Urinary bladder (tissue), 4 donors: ENCODE measurements around the gene TMEM115. TPM values are rescaled to one million over a fixed set of nuclear protein-coding genes. Genes with fewer than 3 reads are reported as not detected.
"Not testable (repeated sequence)": the region's sequence is repeated elsewhere in the genome, so short reads cannot be mapped to it uniquely, and the experiment has no call there.

Source experiments
- DNase-seq: peaks from one replicate; pipeline ENCODE4 v3.0.0-alpha.2; 2015; ENCODE audit errors: extremely low spot score
- H3K27ac ChIP-seq: one replicate; pipeline ENCODE4 v1.5.1; 2013; ENCODE audit warnings: low read depth, mild to moderate bottlenecking, moderate library complexity
- H3K36me3 ChIP-seq: one replicate; pipeline ENCODE4 v1.6.1; 2013; ENCODE audit warnings: mild to moderate bottlenecking, moderate library complexity; ENCODE audit not compliant: insufficient read depth
- H3K4me1 ChIP-seq: one replicate; pipeline ENCODE4 v1.6.1; 2013; ENCODE audit warnings: mild to moderate bottlenecking, moderate library complexity; ENCODE audit not compliant: insufficient read depth
- H3K4me3 ChIP-seq: one replicate; pipeline ENCODE4 v1.5.1; 2013; ENCODE audit warnings: low read depth, low read length
- WGBS: extraction: QIAGEN DNeasy Blood & Tissue Kit; methylation state at CpG from one replicate; pipeline ENCODE4 v1.1.7; 2013; 5-methylcytosine and 5-hydroxymethylcytosine counted together
- polyA plus RNA-seq: library from polyadenylated mRNA; stranded (reverse); fragments of 200-250 nt; gene quantifications from one replicate; pipeline ENCODE4 v1.2.3, GENCODE V29; 2013
- total RNA-seq: library from RNA; depleted of rRNA; stranded (reverse); fragments of >200 nt; gene quantifications from one replicate; pipeline ENCODE4 v1.2.3, GENCODE V29; 2014
- donor health status: healthy with polysubstance abuse.
- donor health status: healthy.

TMEM115 gene
- total and polyA plus RNA-seq, 2 donors, result 16.2 to 49.8 TPM

DNA sequence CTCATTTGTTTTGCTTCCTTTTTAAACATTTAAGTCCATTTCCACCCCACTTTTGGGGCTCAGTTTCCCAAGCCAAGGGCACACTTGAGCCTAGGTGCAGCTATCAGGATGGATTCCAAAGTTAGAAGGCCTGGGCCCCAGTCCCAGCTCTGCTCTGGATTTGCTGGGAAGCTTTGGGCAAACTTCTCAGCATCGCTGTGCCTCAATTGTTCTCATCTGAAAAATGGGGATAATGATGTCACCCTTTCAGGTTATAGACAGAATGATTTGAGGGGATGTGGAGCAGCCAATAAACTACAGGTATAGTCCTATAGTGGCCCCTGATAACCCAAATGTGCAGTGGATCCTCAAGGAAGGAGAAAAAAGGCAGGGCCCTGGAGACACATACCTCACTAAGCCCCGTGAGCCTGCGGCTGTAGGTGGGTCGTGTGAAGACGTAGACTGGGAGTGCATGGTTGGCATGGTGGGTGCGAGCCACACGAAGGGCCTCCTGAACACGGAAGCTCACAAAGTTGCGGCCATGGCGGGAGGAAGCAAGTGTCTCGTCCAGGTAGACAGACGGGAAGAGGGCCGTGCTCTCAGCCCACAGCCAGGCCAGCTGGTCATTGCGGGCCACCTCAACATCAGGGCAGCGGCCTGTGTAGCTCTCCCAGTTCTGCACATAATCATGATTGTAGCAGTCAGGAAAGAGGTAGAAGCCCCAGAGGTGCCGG, 40.0 kb downstream of the TMEM115 start:
- Histone ChIP-seq H3K4me1 (no peaks in the 10 kb centered on the region), H3K4me3 (no peak overlapping the region), H3K36me3 (no peaks in the 10 kb centered on the region), H3K27ac (no peak overlapping the region)
- 86% methylated on average over 16 of the region's 16 CpGs for WGBS
- DNase-seq, result no peak

DNA sequence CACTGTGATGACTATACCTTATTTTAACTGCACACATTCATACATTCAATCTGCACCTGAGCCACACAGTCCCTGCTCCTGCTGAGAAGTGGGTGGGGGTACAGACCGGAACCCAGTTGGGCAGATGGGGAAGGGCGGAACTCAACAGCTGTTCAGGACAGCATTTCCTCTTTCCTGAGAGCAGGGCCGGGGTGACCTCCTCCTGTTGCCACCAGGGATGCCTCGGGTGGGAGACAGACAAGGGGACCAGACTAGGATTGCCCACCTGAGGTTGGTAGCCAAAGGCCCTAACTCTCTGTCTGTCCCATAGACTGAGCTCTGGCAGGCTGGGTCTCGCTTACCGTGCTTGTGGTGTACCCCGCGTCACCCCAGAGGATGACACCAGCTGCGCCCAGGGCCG, 40.7 kb downstream of the TMEM115 start:
- H3K27ac ChIP-seq, result no peak overlapping the region
- no peak overlapping the region for H3K4me3 ChIP-seq
- 79% methylated on average over 10 of the region's 10 CpGs for WGBS
- H3K36me3 ChIP-seq, result no peaks in the 10 kb centered on the region
- no peak for DNase-seq
- H3K4me1 ChIP-seq, result no peaks in the 10 kb centered on the region

DNA sequence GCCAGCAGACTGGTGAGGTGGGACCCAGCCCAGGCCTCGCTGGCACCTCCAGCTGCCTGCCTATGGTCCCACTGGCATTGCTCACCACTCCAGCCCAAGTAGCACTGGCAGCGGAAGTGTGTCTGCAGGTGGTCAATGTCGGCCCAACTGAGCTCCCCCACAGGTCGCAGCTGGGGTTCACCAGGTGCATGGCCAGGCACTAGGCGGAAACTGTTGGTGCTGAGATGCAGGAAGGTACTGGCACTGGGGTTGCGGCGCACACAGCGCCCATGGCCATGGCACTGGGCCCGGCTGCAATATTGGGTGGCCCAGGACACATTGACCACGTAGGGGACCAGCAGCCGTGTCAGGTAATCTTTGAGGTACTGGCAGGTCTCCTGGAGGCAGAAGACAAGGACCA, 41.2 kb downstream of the TMEM115 start:
- Histone ChIP-seq H3K36me3 (no peaks in the 10 kb centered on the region), H3K4me1 (no peaks in the 10 kb centered on the region), H3K27ac (no peak overlapping the region), H3K4me3 (no peak overlapping the region)
- WGBS, result 88% methylated on average over 11 of the region's 11 CpGs
- no peak for DNase-seq

GRCh38 chr3:50317300-50317699, 42.0 kb downstream of the TMEM115 start:
- WGBS, result 58% methylated on average over 6 of the region's 6 CpGs
- Histone ChIP-seq H3K27ac (peak overlapping the region; percentile 76), H3K4me1 (no peaks in the 10 kb centered on the region)

DNA sequence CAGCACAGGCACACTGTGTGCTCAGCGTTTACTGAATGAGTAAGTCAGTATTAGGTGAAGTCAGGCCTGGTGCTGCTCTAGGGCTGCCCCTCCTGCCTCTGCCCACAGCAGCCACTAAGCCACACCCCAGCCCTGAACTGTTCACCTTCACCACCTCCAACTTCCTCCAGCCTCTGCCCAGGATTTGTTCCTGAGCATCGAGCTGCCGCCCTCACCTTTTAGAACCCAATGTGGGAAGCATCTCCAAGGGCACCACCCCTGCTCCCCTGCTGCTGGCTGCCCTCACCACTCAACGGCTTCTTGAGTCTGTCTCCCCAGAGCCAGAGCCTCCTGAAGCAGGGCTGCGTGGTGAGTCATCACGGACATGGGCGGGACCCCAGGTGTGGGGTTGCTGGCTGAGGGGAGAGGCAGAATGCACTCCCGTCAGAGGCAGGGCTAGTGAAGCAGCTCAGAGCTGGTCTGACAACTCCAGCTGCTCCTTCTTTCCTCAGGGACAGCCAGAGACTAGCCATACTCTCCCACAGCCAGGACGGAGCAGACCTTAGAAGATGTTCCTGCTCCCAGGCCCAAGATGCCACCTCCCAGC, 42.6 kb downstream of the TMEM115 start:
- no peaks in the 10 kb centered on the region for H3K4me1 ChIP-seq
- H3K27ac ChIP-seq, result peak overlapping the region; percentile 76
- DNase-seq, result peak; percentile 62
- WGBS, result 69% methylated on average over 9 of the region's 9 CpGs
- no peaks in the 10 kb centered on the region for H3K36me3 ChIP-seq
- H3K4me3 ChIP-seq, result no peak overlapping the region

More at GRCh38 chr3:50317300-50317699, 42.0 kb downstream of the TMEM115 start:
- DNase-seq, result no peak
- Histone ChIP-seq H3K4me3 (no peak overlapping the region), H3K36me3 (no peaks in the 10 kb centered on the region)

GRCh38 chr3:50314816-50315215, 44.5 kb downstream of the TMEM115 start:
- WGBS, result 95% methylated on average over 4 of the region's 4 CpGs
- Histone ChIP-seq H3K4me3 (no peak overlapping the region), H3K4me1 (no peaks in the 10 kb centered on the region), H3K27ac (no peak overlapping the region), H3K36me3 (no peaks in the 10 kb centered on the region)
- no peak for DNase-seq

DNA sequence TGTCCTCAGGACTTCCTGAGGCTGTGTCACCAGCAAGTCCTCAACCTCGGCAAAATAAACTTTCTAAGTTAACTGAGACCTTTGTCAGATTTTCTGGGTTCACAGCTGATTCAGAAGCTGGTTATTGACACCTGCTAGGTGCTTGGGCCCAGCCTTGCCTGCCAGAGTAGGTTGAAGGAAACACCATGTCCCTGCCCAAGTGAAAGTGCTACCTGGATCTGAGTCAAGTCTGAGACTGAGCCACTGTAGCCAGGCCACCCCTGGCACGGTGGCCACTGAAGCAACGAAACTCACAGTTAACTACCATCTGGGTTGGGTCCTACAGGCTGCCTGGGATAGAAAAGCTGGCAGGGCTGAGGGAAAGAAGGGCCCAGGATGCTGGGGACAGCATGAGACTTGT, 45.0 kb downstream of the TMEM115 start:
- peak overlapping the region; percentile 18 for H3K27ac ChIP-seq
- H3K4me1 ChIP-seq, result no peaks in the 10 kb centered on the region
- no peaks in the 10 kb centered on the region for H3K36me3 ChIP-seq
- H3K4me3 ChIP-seq, result no peak overlapping the region
- DNase-seq, result no peak
- WGBS, result 81% methylated on average over 3 of the region's 3 CpGs

- H3K4me1 ChIP-seq, H3K27ac ChIP-seq, H3K36me3 ChIP-seq, DNase-seq, H3K4me3 ChIP-seq: not testable (repeated sequence)
- WGBS, result 91% methylated on average over 32 of the region's 32 CpGs
Measured at GRCh38 chr3:50312041-50312440, 47.3 kb downstream of the TMEM115 start.

Other genes with a start within 250 kb of the TMEM115 start
- 10.8 TPM for gene SEMA3F, start 204.2 kb downstream of the TMEM115 start, total RNA-seq
- gene SEMA3F, start 204.2 kb downstream of the TMEM115 start, polyA plus RNA-seq, result 35.1 TPM
- not detected for gene GNAT1, start 167.9 kb downstream of the TMEM115 start, total RNA-seq
- gene GNAT1, start 167.9 kb downstream of the TMEM115 start, polyA plus RNA-seq, result not detected
- 0.63 TPM for gene SLC38A3, start 154.2 kb downstream of the TMEM115 start, total RNA-seq
- gene SLC38A3, start 154.2 kb downstream of the TMEM115 start, polyA plus RNA-seq, result 0.14 TPM
- gene GNAI2, start 123.3 kb downstream of the TMEM115 start, total RNA-seq, result 96.3 TPM
- 263 TPM for gene GNAI2, start 123.3 kb downstream of the TMEM115 start, polyA plus RNA-seq
- 63.4 TPM for gene SEMA3B, start 90.4 kb downstream of the TMEM115 start, total RNA-seq
- 35.5 TPM for gene SEMA3B, start 90.4 kb downstream of the TMEM115 start, polyA plus RNA-seq
- gene LSMEM2, start 80.4 kb downstream of the TMEM115 start, total RNA-seq, result 0.79 TPM
- 0.39 TPM for gene LSMEM2, start 80.4 kb downstream of the TMEM115 start, polyA plus RNA-seq
- 19.5 TPM for gene IFRD2, start 67.1 kb downstream of the TMEM115 start, total RNA-seq
- 52.9 TPM for gene IFRD2, start 67.1 kb downstream of the TMEM115 start, polyA plus RNA-seq
- 2.9 TPM for gene HYAL3, start 60.1 kb downstream of the TMEM115 start, total RNA-seq
- 3.0 TPM for gene HYAL3, start 60.1 kb downstream of the TMEM115 start, polyA plus RNA-seq
- gene NAA80, start 60.1 kb downstream of the TMEM115 start, total RNA-seq, result 2.3 TPM
- gene NAA80, start 60.1 kb downstream of the TMEM115 start, polyA plus RNA-seq, result 12.0 TPM
- 2.5 TPM for gene HYAL1, start 55.9 kb downstream of the TMEM115 start, total RNA-seq
- gene HYAL1, start 55.9 kb downstream of the TMEM115 start, polyA plus RNA-seq, result 7.0 TPM
- gene HYAL2, start 36.8 kb downstream of the TMEM115 start, total RNA-seq, result 44.0 TPM
- 121 TPM for gene HYAL2, start 36.8 kb downstream of the TMEM115 start, polyA plus RNA-seq
- gene TUSC2, start 31.3 kb downstream of the TMEM115 start, total RNA-seq, result 4.5 TPM
- gene TUSC2, start 31.3 kb downstream of the TMEM115 start, polyA plus RNA-seq, result 48.5 TPM
- 25.4 TPM for gene RASSF1, start 18.7 kb downstream of the TMEM115 start, total RNA-seq
- gene RASSF1, start 18.7 kb downstream of the TMEM115 start, polyA plus RNA-seq, result 41.5 TPM
- gene ZMYND10, start 13.8 kb downstream of the TMEM115 start, total RNA-seq, result 1.2 TPM
- gene ZMYND10, start 13.8 kb downstream of the TMEM115 start, polyA plus RNA-seq, result 0.62 TPM
- 17.3 TPM for gene NPRL2, start 8.7 kb downstream of the TMEM115 start, total RNA-seq
- 17.0 TPM for gene NPRL2, start 8.7 kb downstream of the TMEM115 start, polyA plus RNA-seq
- 8.6 TPM for gene CYB561D2, start 8.7 kb downstream of the TMEM115 start, total RNA-seq
- 19.2 TPM for gene CYB561D2, start 8.7 kb downstream of the TMEM115 start, polyA plus RNA-seq
- gene CACNA2D2, start 144.1 kb upstream of the TMEM115 start, total RNA-seq, result 1.4 TPM
- 1.3 TPM for gene CACNA2D2, start 144.1 kb upstream of the TMEM115 start, polyA plus RNA-seq
- 9.3 TPM for gene C3orf18, start 208.2 kb upstream of the TMEM115 start, total RNA-seq
- gene C3orf18, start 208.2 kb upstream of the TMEM115 start, polyA plus RNA-seq, result 21.6 TPM
- 15.0 TPM for gene HEMK1, start 210.0 kb upstream of the TMEM115 start, total RNA-seq
- 17.6 TPM for gene HEMK1, start 210.0 kb upstream of the TMEM115 start, polyA plus RNA-seq